K562 (cell line): Measurements from ENCODE around the gene EIF3J. TPM values are rescaled to one million over a fixed set of nuclear protein-coding genes. Genes with fewer than 3 reads are reported as not detected.

Experiments
- ATAC-seq: fragments of 200-7000 bp; cut with Tn5 transposase; 3 replicates; pipeline ENCODE4 v1.9.1; 2020; ENCODE audit warnings: moderate library complexity
- BruUV-seq: library from RNA; stranded (reverse); fragments of 400-500 nt; replicated peaks from 2 replicates; lab custom pipeline; 2021; lab: Mats Ljungman, UMichigan
- CTCF ChIA-PET: fragments of 300-600 bp; formaldehyde crosslinking; extraction: SDS; loops from one replicate; lab custom pipeline; 2021; ENCODE audit warnings: low intra/inter-chr PET ratio; lab: Yijun Ruan, JAX
- POLR2A ChIA-PET: fragments of 300-600, 350-650 bp; sonication (Branson Sonifier 250); formaldehyde crosslinking; extraction: SDS; loops from one replicate; lab custom pipeline; 2021; ENCODE audit warnings: antibody characterized with exemption, inconsistent platforms; lab: Yijun Ruan, JAX
- DNase-seq, 4 experiments: peaks; one replicate each; pipeline versions ENCODE4 v3.0.0 to v3.0.0-alpha.2; 2011 to 2018; ENCODE audit warnings: low spot score in 3 of 4, mixed read lengths in 3 of 4; ENCODE audit errors: extremely low read depth in 1 of 4
- FAIRE-seq: peaks from 2 replicates; lab custom pipeline; 2011; peaks lifted over from hg19 to GRCh38; lab: Jason Lieb, UNC
- H2AFZ ChIP-seq: 2 replicates; pipeline ENCODE4 v1.6.0; 2011; ENCODE audit warnings: low read depth, low read length, control low read depth, inconsistent platforms
- H3K27ac ChIP-seq: fragments of 200-600 bp; 3 replicates; pipeline ENCODE4 v1.8.0; 2011; ENCODE audit warnings: low read depth, mild to moderate bottlenecking, control low read depth, inconsistent platforms, low read length, moderate library complexity, mixed read lengths; ENCODE audit errors: extremely low read depth
- H3K27me3 ChIP-seq, 2 experiments: fragments of 300-600 bp in 1 of 2; 2 replicates in 1 of 2; 3 replicates in 1 of 2; pipeline versions ENCODE4 v1.6.0 to v1.8.0; 2011; ENCODE audit warnings: inconsistent platforms in 2 of 2, low read length in 2 of 2, mild to moderate bottlenecking in 1 of 2, mixed read lengths in 1 of 2, moderate library complexity in 1 of 2; ENCODE audit not compliant: control insufficient read depth in 2 of 2, insufficient read depth in 2 of 2
- H3K36me3 ChIP-seq: fragments of 300-600 bp; 3 replicates; pipeline ENCODE4 v1.8.0; 2011; ENCODE audit warnings: mild to moderate bottlenecking, low read length, inconsistent platforms; ENCODE audit not compliant: control insufficient read depth, insufficient read depth
- H3K4me1 ChIP-seq, 2 experiments: fragments of 200-600 bp in 1 of 2; replicated peaks in 1 of 2; 2 replicates in 1 of 2; 3 replicates in 1 of 2; pipeline versions ENCODE4 v1.5.1 to v1.8.0; 2011; ENCODE audit warnings: inconsistent platforms in 2 of 2, low read length in 2 of 2, mild to moderate bottlenecking in 1 of 2, mixed read lengths in 1 of 2, moderate library complexity in 1 of 2; ENCODE audit not compliant: control insufficient read depth in 2 of 2, insufficient read depth in 2 of 2
- H3K4me2 ChIP-seq: 2 replicates; pipeline ENCODE4 v1.6.1; 2011; ENCODE audit warnings: low read length, control low read depth, inconsistent platforms, mixed read lengths; ENCODE audit not compliant: insufficient read depth
- H3K4me3 ChIP-seq: fragments of 200-600 bp; sonication (generic), shearing (Covaris generic); 2 replicates; pipeline ENCODE4 v1.5.1; 2016; ENCODE audit warnings: control low read depth, inconsistent platforms
- H3K79me2 ChIP-seq: fragments of 200-600 bp; 3 replicates; pipeline ENCODE4 v1.8.0; 2011; ENCODE audit warnings: low read length, inconsistent platforms; ENCODE audit not compliant: control insufficient read depth, insufficient read depth
- H3K9ac ChIP-seq, 2 experiments: 2 replicates each; pipeline versions ENCODE4 v1.6.0 to v1.6.1; 2011; ENCODE audit warnings: low read depth in 2 of 2, low read length in 2 of 2, control low read depth in 1 of 2, inconsistent platforms in 1 of 2, mild to moderate bottlenecking in 1 of 2, mixed read lengths in 1 of 2; ENCODE audit not compliant: insufficient read depth in 1 of 2
- H3K9me1 ChIP-seq: one replicate; pipeline ENCODE4 v1.6.0; 2011; ENCODE audit warnings: inconsistent platforms, mild to moderate bottlenecking, low read length, moderate library complexity; ENCODE audit not compliant: control insufficient read depth, insufficient read depth
- H3K9me3 ChIP-seq: replicated peaks from 2 replicates; pipeline ENCODE4 v1.5.1; 2011; ENCODE audit warnings: low read depth, low read length, inconsistent platforms; ENCODE audit not compliant: control insufficient read depth, insufficient read depth
- H4K20me1 ChIP-seq: replicated peaks from 2 replicates; pipeline ENCODE4 v1.6.1; 2011; ENCODE audit warnings: low read length, inconsistent platforms, mixed read lengths; ENCODE audit not compliant: control insufficient read depth, insufficient read depth
- BHLHE40 ChIP-seq: IDR thresholded peaks from 2 replicates; pipeline ENCODE4 v1.6.1; 2011; ENCODE audit warnings: low read length, improper control_type of control experiment
- CXXC5 ChIP-seq: fragments of 250-450 bp; sonication (Bioruptor Pico); IDR thresholded peaks from 2 replicates; pipeline ENCODE4 v1.8.0; 2022; ENCODE audit warnings: inconsistent platforms, mild to moderate bottlenecking, moderate library complexity
- EHMT2 ChIP-seq: fragments of 450-650 bp; IDR thresholded peaks from 2 replicates; pipeline ENCODE4 v1.6.1; 2018; ENCODE audit warnings: antibody characterized with exemption
- WGBS: fragments of 100-300 bp; shearing (Covaris generic); methylation state at CpG from one replicate; pipeline ENCODE4 v1.1.6; 2016; ENCODE audit warnings: low coverage, mixed read lengths; ENCODE audit not compliant: insufficient coverage; ENCODE audit errors: missing lambda C conversion rate; 5-methylcytosine and 5-hydroxymethylcytosine counted together
- in situ Hi-C: fragments of 300-500 bp; cut with MboI; formaldehyde crosslinking; loops from 4 replicates; pipeline ENCODE4 v1.15.0; 2018; ENCODE audit warnings: inconsistent platforms, mixed read lengths
- intact Hi-C: fragments of 100-400 bp; cut with micrococcal nuclease; formaldehyde crosslinking; loops from 2 replicates; pipeline ENCODE4 v1.14.2; 2022
- polyA plus RNA-seq, 8 experiments: library from polyadenylated mRNA; depleted of rRNA in 4 of 8; stranded (reverse) in 5 of 8; unstranded in 3 of 8; fragments of >200 nt; fragmentation: Nextera tagmentation in 2 of 8; fragmentation: Illumina TruSeq in 1 of 8; extraction: Ambion mirVana in 2 of 8; extraction: Trizol in 1 of 8; gene quantifications; 2 replicates each; pipeline versions ENCODE4 v1.2.1 to v1.2.3, GENCODE V29; 2011 to 2014; ENCODE audit warnings: inconsistent platforms in 1 of 8, missing spikeins in 1 of 8
- total RNA-seq, 7 experiments: library from RNA; depleted of rRNA in 6 of 7; stranded (reverse); fragments of >200 nt in 6 of 7; fragmentation: Illumina TruSeq in 2 of 7; extraction: Trizol in 2 of 7; gene quantifications; 2 replicates each; pipeline versions ENCODE4 v1.2.1 to v1.2.3, GENCODE V29; 2011 to 2021; ENCODE audit warnings: low replicate concordance in 1 of 7
- TF ChIP-seq, protein P1 (sequence below): fragments of 450-650 bp; IDR thresholded peaks from 2 replicates; pipeline ENCODE4 v1.6.1; 2016
- TF ChIP-seq, protein P2 (sequence below): fragments of 250-450 bp; sonication (Bioruptor Pico); IDR thresholded peaks from 2 replicates; pipeline ENCODE4 v1.5.0; 2021
- TF ChIP-seq, protein P3 (sequence below): fragments of 200-600 bp; sonication (generic); IDR thresholded peaks from one replicate; pipeline ENCODE4 v1.6.1; 2012; ENCODE audit warnings: mild to moderate bottlenecking, low read depth, low read length, inconsistent platforms
- TF ChIP-seq, protein P4 (sequence below), 2 experiments: fragments of 450-650 bp in 1 of 2; sonication (generic) in 1 of 2; formaldehyde crosslinking in 1 of 2; IDR thresholded peaks in 1 of 2; conservative IDR thresholded peaks in 1 of 2; 2 replicates each; pipeline versions ENCODE4 v1.6.1 to v1.8.1; 2016 to 2023; ENCODE audit warnings: mild to moderate bottlenecking in 2 of 2, moderate library complexity in 2 of 2, inconsistent platforms in 1 of 2, missing genetic modification reagents in 1 of 2

Gene EIF3J
- total and polyA plus RNA-seq, 9 of the 15 experiments (the other 6 are each of a cell fraction or from before 2014, with no cell fraction given): 44.2 to 217 (median 151) TPM

DNA sequence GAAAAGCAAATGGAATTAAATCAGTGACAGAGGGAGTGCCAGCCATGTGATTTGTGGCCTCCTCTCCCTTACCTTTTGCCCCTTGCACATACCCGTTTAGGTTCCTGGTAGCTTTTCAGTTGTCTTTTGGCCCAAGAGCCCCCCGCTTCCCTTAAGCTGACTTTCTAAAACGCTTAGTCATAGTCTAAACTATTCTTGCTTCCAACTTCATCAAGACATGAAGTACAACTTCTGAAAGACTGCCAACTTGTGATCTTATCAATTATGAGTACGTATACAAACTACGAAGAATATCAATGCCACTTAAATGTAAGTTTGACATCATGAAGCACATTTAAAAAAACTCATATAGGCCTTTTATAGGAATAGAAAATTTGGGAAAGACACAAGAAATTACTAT, 61.9 kb downstream of the EIF3J start:
- no peak overlapping the region for H3K9ac ChIP-seq
- peak in 2 of 4 experiments; percentile 19 to 52 for DNase-seq
- H3K4me3 ChIP-seq: no peak overlapping the region
- intact Hi-C loops (no loop called here), in situ Hi-C loops (loop anchor here (10.0 kb wide), 1 partner anchor 326 kb away; no protein-coding TSS in a partner anchor)
- BruUV-seq: no TSS peak
- peak; percentile 64 for ATAC-seq
- H4K20me1 ChIP-seq: peaks cover 3% of the 10 kb centered on the region; the same call in 1 of the 2 replicates
- peaks cover 0 to 13% of the 10 kb centered on the region in 2 experiments; a peak in 3 of 5 replicates for H3K4me1 ChIP-seq
- CTCF ChIA-PET: no interaction called here
- H3K4me2 ChIP-seq: no peak overlapping the region
- no peak overlapping the region for H2AFZ ChIP-seq
- H3K9me3 ChIP-seq: no peaks in the 10 kb centered on the region
- POLR2A ChIA-PET: interaction anchor here (0.5 to 4.1 kb wide), 5 partner anchors 10 to 130 kb away, joined by 3 to 16 read pairs (median 4); partner anchors contain the start of gene SPG11
- FAIRE-seq: peak; percentile 81
- H3K36me3 ChIP-seq: peaks cover 71% of the 10 kb centered on the region; the same call in 2 of the 3 replicates
- H3K27ac ChIP-seq: peak overlapping the region; percentile 46; the same call in 2 of the 3 replicates
- H3K27me3 ChIP-seq: no peaks in the 10 kb centered on the region
- WGBS: 18% methylated on average over 5 of the region's 5 CpGs
- H3K9me1 ChIP-seq: no peaks in the 10 kb centered on the region
- no peaks in the 10 kb centered on the region for H3K79me2 ChIP-seq
- no peak for TF ChIP-seq EHMT2
- no peak for TF ChIP-seq CXXC5 (CRISPR knock-in tag)
- TF ChIP-seq, protein P1, sequence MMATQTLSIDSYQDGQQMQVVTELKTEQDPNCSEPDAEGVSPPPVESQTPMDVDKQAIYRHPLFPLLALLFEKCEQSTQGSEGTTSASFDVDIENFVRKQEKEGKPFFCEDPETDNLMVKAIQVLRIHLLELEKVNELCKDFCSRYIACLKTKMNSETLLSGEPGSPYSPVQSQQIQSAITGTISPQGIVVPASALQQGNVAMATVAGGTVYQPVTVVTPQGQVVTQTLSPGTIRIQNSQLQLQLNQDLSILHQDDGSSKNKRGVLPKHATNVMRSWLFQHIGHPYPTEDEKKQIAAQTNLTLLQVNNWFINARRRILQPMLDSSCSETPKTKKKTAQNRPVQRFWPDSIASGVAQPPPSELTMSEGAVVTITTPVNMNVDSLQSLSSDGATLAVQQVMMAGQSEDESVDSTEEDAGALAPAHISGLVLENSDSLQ: 0 out of 2 replicates have a peak, but pooled peaks have one; percentile 18
- TF ChIP-seq, protein P2, sequence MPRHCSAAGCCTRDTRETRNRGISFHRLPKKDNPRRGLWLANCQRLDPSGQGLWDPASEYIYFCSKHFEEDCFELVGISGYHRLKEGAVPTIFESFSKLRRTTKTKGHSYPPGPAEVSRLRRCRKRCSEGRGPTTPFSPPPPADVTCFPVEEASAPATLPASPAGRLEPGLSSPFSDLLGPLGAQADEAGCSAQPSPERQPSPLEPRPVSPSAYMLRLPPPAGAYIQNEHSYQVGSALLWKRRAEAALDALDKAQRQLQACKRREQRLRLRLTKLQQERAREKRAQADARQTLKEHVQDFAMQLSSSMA (CRISPR knock-in tag): no peak
- TF ChIP-seq, protein P3, sequence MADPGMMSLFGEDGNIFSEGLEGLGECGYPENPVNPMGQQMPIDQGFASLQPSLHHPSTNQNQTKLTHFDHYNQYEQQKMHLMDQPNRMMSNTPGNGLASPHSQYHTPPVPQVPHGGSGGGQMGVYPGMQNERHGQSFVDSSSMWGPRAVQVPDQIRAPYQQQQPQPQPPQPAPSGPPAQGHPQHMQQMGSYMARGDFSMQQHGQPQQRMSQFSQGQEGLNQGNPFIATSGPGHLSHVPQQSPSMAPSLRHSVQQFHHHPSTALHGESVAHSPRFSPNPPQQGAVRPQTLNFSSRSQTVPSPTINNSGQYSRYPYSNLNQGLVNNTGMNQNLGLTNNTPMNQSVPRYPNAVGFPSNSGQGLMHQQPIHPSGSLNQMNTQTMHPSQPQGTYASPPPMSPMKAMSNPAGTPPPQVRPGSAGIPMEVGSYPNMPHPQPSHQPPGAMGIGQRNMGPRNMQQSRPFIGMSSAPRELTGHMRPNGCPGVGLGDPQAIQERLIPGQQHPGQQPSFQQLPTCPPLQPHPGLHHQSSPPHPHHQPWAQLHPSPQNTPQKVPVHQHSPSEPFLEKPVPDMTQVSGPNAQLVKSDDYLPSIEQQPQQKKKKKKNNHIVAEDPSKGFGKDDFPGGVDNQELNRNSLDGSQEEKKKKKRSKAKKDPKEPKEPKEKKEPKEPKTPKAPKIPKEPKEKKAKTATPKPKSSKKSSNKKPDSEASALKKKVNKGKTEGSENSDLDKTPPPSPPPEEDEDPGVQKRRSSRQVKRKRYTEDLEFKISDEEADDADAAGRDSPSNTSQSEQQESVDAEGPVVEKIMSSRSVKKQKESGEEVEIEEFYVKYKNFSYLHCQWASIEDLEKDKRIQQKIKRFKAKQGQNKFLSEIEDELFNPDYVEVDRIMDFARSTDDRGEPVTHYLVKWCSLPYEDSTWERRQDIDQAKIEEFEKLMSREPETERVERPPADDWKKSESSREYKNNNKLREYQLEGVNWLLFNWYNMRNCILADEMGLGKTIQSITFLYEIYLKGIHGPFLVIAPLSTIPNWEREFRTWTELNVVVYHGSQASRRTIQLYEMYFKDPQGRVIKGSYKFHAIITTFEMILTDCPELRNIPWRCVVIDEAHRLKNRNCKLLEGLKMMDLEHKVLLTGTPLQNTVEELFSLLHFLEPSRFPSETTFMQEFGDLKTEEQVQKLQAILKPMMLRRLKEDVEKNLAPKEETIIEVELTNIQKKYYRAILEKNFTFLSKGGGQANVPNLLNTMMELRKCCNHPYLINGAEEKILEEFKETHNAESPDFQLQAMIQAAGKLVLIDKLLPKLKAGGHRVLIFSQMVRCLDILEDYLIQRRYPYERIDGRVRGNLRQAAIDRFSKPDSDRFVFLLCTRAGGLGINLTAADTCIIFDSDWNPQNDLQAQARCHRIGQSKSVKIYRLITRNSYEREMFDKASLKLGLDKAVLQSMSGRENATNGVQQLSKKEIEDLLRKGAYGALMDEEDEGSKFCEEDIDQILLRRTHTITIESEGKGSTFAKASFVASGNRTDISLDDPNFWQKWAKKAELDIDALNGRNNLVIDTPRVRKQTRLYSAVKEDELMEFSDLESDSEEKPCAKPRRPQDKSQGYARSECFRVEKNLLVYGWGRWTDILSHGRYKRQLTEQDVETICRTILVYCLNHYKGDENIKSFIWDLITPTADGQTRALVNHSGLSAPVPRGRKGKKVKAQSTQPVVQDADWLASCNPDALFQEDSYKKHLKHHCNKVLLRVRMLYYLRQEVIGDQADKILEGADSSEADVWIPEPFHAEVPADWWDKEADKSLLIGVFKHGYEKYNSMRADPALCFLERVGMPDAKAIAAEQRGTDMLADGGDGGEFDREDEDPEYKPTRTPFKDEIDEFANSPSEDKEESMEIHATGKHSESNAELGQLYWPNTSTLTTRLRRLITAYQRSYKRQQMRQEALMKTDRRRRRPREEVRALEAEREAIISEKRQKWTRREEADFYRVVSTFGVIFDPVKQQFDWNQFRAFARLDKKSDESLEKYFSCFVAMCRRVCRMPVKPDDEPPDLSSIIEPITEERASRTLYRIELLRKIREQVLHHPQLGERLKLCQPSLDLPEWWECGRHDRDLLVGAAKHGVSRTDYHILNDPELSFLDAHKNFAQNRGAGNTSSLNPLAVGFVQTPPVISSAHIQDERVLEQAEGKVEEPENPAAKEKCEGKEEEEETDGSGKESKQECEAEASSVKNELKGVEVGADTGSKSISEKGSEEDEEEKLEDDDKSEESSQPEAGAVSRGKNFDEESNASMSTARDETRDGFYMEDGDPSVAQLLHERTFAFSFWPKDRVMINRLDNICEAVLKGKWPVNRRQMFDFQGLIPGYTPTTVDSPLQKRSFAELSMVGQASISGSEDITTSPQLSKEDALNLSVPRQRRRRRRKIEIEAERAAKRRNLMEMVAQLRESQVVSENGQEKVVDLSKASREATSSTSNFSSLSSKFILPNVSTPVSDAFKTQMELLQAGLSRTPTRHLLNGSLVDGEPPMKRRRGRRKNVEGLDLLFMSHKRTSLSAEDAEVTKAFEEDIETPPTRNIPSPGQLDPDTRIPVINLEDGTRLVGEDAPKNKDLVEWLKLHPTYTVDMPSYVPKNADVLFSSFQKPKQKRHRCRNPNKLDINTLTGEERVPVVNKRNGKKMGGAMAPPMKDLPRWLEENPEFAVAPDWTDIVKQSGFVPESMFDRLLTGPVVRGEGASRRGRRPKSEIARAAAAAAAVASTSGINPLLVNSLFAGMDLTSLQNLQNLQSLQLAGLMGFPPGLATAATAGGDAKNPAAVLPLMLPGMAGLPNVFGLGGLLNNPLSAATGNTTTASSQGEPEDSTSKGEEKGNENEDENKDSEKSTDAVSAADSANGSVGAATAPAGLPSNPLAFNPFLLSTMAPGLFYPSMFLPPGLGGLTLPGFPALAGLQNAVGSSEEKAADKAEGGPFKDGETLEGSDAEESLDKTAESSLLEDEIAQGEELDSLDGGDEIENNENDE: no peak
- no peak for TF ChIP-seq BHLHE40
- TF ChIP-seq, protein P4, sequence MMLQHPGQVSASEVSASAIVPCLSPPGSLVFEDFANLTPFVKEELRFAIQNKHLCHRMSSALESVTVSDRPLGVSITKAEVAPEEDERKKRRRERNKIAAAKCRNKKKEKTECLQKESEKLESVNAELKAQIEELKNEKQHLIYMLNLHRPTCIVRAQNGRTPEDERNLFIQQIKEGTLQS (IDR thresholded peaks at IDR 0.05): 0 out of 2 replicates have a peak, but pooled peaks have one; percentile 8
- TF ChIP-seq, protein P4 (CRISPR knock-in tag; conservative IDR thresholded peaks at IDR 0.05): no peak
